Measurements from ENCODE around the gene POU3F2. TPM values are rescaled to one million over a fixed set of nuclear protein-coding genes. Genes with fewer than 3 reads are reported as not detected.

POU3F2 gene
- total RNA-seq, 3 donors from 2014 or later (not counting 1 experiment from before 2014, with no cell fraction given) = not detected

GRCh38 chr6:98828211-98828788 is 6.1 kb upstream of the POU3F2 start:
- no peak for TF ChIP-seq CTCF (IDR thresholded peaks at IDR 0.05)
- Histone ChIP-seq H3K4me1 (ENCODE audit: control insufficient read depth, insufficient read depth, low read length) (peaks cover 21% of the 10 kb centered on the region), H3K4me3 (ENCODE audit: low read length) (no peak overlapping the region), H3K9me3 (ENCODE audit: control insufficient read depth, insufficient read depth, low read length) (peaks cover 2% of the 10 kb centered on the region), H3K27me3 (ENCODE audit: control insufficient read depth, insufficient read depth, low read length) (peaks cover 77% of the 10 kb centered on the region), H3K27ac (ENCODE audit: low read length) (no peak overlapping the region), H3K36me3 (ENCODE audit: control insufficient read depth, insufficient read depth, low read length) (no peaks in the 10 kb centered on the region)
- H3K4me3 Mint-ChIP-seq = no peak overlapping the region
- H3K4me1 Mint-ChIP-seq = peaks cover 24 to 38% of the 10 kb centered on the region in 2 donors
- H3K27me3 Mint-ChIP-seq (ENCODE audit: low read depth in 2 of 2) = peaks cover 79 to 87% of the 10 kb centered on the region in 2 donors
- H3K36me3 Mint-ChIP-seq = no peaks in the 10 kb centered on the region
- H3K9me3 Mint-ChIP-seq = peaks cover 0 to 2% of the 10 kb centered on the region in 2 donors
- ATAC-seq (no peak), DNase-seq (no peak)
- no peak overlapping the region for H3K27ac Mint-ChIP-seq
- intact Hi-C loops (cut with micrococcal nuclease) = no loop called here
- 4% methylated on average over 12 of the region's 12 CpGs for WGBS (ENCODE audit: insufficient coverage)

DNA sequence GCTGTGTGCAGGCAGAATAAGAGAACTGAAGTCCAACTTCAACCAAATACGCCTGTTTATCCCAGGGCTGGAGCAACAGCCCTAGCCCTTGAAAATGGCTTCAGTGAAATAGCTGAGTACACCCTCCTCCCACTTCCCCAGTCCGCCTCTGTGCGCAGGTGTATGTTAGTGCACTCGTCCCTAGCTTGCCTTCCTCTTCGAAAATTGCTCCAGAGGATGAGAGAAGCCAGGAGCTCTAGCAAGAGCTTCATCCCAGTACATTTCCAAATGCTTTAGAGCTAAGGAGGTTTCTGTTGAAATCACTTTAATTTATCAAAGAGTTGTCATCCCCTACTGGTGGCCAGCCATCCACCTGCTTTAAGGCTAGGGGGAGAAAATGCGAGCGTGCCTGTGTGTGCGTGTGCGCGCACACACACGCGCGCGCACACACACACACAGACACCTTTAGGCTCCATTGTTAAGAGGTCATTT is 5.4 kb upstream of the POU3F2 start:
- H3K4me1 ChIP-seq (ENCODE audit: control insufficient read depth, insufficient read depth, low read length) = peaks cover 28% of the 10 kb centered on the region
- no peak overlapping the region for H3K27ac ChIP-seq (ENCODE audit: low read length)
- peaks cover 83% of the 10 kb centered on the region for H3K27me3 ChIP-seq (ENCODE audit: control insufficient read depth, insufficient read depth, low read length)
- DNase-seq = no peak
- Mint-ChIP-seq H3K36me3 (no peaks in the 10 kb centered on the region), H3K4me3 (no peak overlapping the region), H3K27ac (no peak overlapping the region), H3K9me3 (peaks cover 0 to 2% of the 10 kb centered on the region in 2 donors), H3K4me1 (peaks cover 24 to 39% of the 10 kb centered on the region in 2 donors), H3K27me3 (ENCODE audit: low read depth in 2 of 2) (peaks cover 79 to 85% of the 10 kb centered on the region in 2 donors)
- no peaks in the 10 kb centered on the region for H3K36me3 ChIP-seq (ENCODE audit: control insufficient read depth, insufficient read depth, low read length)
- ATAC-seq = no peak
- intact Hi-C loops (cut with micrococcal nuclease) = no loop called here
- 12% methylated on average over 12 of the region's 14 CpGs for WGBS (ENCODE audit: insufficient coverage)
- no peak overlapping the region for H3K4me3 ChIP-seq (ENCODE audit: low read length)
- peaks cover 2% of the 10 kb centered on the region for H3K9me3 ChIP-seq (ENCODE audit: control insufficient read depth, insufficient read depth, low read length)
- TF ChIP-seq CTCF (IDR thresholded peaks at IDR 0.05) = no peak

DNA sequence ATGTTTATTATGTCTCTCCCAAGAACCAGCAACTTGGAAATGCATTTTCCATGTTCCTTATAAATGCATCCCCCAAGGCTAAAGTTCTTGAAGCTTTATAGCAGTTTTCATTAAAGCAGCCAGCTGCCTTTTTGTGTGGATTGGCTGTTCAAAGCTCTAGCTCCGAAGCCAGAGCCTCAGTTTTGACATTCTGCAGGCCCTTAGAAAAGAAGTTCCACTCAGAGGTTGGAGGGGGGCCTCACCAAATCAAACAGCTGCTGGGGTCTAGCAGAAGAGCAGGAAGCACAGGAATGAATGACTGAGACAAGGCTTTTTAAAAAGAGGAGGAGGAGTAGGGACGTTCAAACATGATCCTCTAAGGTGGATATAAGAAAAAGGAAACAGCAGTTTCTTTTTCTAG is 4.2 kb upstream of the POU3F2 start:
- Histone ChIP-seq H3K9me3 (ENCODE audit: control insufficient read depth, insufficient read depth, low read length) (peaks cover 2% of the 10 kb centered on the region), H3K36me3 (ENCODE audit: control insufficient read depth, insufficient read depth, low read length) (no peaks in the 10 kb centered on the region), H3K27ac (ENCODE audit: low read length) (no peak overlapping the region), H3K4me1 (ENCODE audit: control insufficient read depth, insufficient read depth, low read length) (peaks cover 36% of the 10 kb centered on the region), H3K27me3 (ENCODE audit: control insufficient read depth, insufficient read depth, low read length) (peaks cover 78% of the 10 kb centered on the region), H3K4me3 (ENCODE audit: low read length) (no peak overlapping the region)
- H3K4me3 Mint-ChIP-seq = no peak overlapping the region
- 6% methylated on average over 1 of the region's 2 CpGs for WGBS (ENCODE audit: insufficient coverage)
- peaks cover 23 to 44% of the 10 kb centered on the region in 2 donors for H3K4me1 Mint-ChIP-seq
- ATAC-seq (no peak), DNase-seq (no peak)
- intact Hi-C loops (cut with micrococcal nuclease) = no loop called here
- H3K9me3 Mint-ChIP-seq = no peaks in the 10 kb centered on the region
- no peak overlapping the region for H3K27ac Mint-ChIP-seq
- no peak for TF ChIP-seq CTCF (IDR thresholded peaks at IDR 0.05)
- H3K36me3 Mint-ChIP-seq = no peaks in the 10 kb centered on the region
- H3K27me3 Mint-ChIP-seq (ENCODE audit: low read depth in 2 of 2) = peaks cover 74 to 77% of the 10 kb centered on the region in 2 donors
